Activated T-cell treated with anti-CD3 and anti-CD28 coated beads, Interleukin-2, amount 50 U/mL, for 24 hours (primary cell): ENCODE data around the gene PPP2R5C.

Source experiments
- DNase-seq: peaks from one replicate; pipeline ENCODE4 v3.0.0-alpha.2; 2020
- H3K27ac Mint-ChIP-seq: 2 replicates; pipeline ENCODE4 v1.8.0; 2020; ENCODE audit warnings: mild to moderate bottlenecking, mixed read lengths
- H3K27me3 Mint-ChIP-seq: 2 replicates; pipeline ENCODE4 v1.8.0; 2020; ENCODE audit warnings: mixed read lengths
- H3K36me3 Mint-ChIP-seq: 2 replicates; pipeline ENCODE4 v1.8.0; 2020; ENCODE audit warnings: low read depth, mixed read lengths
- H3K4me1 Mint-ChIP-seq: 2 replicates; pipeline ENCODE4 v1.8.0; 2020; ENCODE audit warnings: low read depth, mixed read lengths
- H3K4me3 Mint-ChIP-seq: 2 replicates; pipeline ENCODE4 v1.8.0; 2020; ENCODE audit warnings: mild to moderate bottlenecking, moderate library complexity, mixed read lengths
- H3K9me3 Mint-ChIP-seq: 2 replicates; pipeline ENCODE4 v1.8.0; 2020; ENCODE audit warnings: mixed read lengths

The PPP2R5C gene

GRCh38 chr14:101945171-101945570, 183.7 kb downstream of the PPP2R5C start:
- H3K27ac Mint-ChIP-seq = no peak overlapping the region
- DNase-seq = no peak
- H3K4me1 Mint-ChIP-seq = peaks cover 17% of the 10 kb centered on the region
- H3K4me3 Mint-ChIP-seq = no peak overlapping the region
- H3K27me3 Mint-ChIP-seq = peaks cover 45% of the 10 kb centered on the region
- H3K36me3 Mint-ChIP-seq = peaks cover 11% of the 10 kb centered on the region
- H3K9me3 Mint-ChIP-seq = no peaks in the 10 kb centered on the region

DNA sequence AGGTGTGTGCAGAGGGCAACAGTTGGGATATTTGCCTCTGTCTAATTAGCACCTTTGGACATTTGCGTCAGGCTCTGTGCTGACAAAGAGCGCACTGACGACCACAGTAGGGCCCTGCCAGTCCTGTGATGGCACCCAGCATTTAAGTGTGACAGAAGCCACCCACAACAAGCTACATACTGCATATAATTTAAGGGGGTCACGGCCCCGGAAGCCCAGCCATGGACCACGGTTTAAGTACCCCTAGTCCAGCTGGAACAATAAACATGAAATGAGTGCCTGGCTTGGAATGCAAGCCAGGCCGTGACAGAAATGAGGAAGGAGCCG, 186.0 kb downstream of the PPP2R5C start:
- peaks cover 17% of the 10 kb centered on the region for H3K4me1 Mint-ChIP-seq
- peak overlapping the region; percentile 97 for H3K4me3 Mint-ChIP-seq
- peak overlapping the region; percentile 99 for H3K27ac Mint-ChIP-seq
- no peaks in the 10 kb centered on the region for H3K9me3 Mint-ChIP-seq
- H3K36me3 Mint-ChIP-seq = peaks cover 11% of the 10 kb centered on the region
- DNase-seq = no peak
- peaks cover 34% of the 10 kb centered on the region for H3K27me3 Mint-ChIP-seq

DNA sequence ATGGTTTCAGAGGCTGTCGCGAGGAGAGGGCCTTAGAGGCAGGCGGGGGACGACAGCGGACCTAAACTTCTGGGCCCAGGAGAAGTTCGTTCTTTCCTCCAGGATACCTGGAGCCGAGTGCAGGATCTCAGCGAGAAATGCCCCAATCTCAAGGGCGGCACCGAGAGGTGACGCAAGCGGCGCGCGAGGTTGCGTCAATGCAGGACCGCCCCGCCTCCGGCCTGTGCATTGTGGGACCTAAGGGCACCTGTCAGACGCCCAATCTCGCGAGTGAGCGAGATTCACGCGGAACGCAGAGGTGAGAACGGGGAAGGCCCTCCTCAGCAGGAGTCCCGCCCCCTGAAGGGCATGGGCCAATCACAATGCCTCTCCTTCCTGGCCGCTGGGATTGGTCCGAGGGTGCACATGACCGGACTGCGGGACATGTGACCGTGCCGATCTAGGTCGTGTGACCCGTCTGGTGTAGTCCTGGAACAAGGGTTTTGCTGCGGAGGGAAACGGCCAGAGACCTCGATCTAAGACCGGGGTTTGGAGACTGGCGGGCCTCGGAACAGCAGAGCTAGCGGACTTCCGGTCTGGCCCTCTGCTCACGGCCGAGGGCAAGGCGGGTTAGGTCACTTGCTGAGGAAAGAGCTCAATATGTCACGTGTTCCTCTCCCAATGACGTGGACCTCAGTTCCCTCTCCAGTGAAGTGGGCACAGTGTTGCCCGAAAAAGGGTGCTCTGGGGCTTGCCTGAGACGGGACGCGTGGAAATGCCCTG, 186.6 kb downstream of the PPP2R5C start:
- Mint-ChIP-seq H3K9me3 (no peaks in the 10 kb centered on the region), H3K4me3 (peak overlapping the region; percentile 97), H3K36me3 (peaks cover 11% of the 10 kb centered on the region), H3K27me3 (peaks cover 31% of the 10 kb centered on the region), H3K27ac (peak overlapping the region; percentile 99), H3K4me1 (peaks cover 17% of the 10 kb centered on the region)
- peak; percentile 99 for DNase-seq

GRCh38 chr14:101948666-101949216, 187.2 kb downstream of the PPP2R5C start:
- H3K36me3 Mint-ChIP-seq = peaks cover 11% of the 10 kb centered on the region
- peak overlapping the region; percentile 97 for H3K4me3 Mint-ChIP-seq
- no peak for DNase-seq
- peak overlapping the region; percentile 99 for H3K27ac Mint-ChIP-seq
- H3K4me1 Mint-ChIP-seq = peaks cover 17% of the 10 kb centered on the region
- H3K9me3 Mint-ChIP-seq = no peaks in the 10 kb centered on the region
- peaks cover 24% of the 10 kb centered on the region for H3K27me3 Mint-ChIP-seq

DNA sequence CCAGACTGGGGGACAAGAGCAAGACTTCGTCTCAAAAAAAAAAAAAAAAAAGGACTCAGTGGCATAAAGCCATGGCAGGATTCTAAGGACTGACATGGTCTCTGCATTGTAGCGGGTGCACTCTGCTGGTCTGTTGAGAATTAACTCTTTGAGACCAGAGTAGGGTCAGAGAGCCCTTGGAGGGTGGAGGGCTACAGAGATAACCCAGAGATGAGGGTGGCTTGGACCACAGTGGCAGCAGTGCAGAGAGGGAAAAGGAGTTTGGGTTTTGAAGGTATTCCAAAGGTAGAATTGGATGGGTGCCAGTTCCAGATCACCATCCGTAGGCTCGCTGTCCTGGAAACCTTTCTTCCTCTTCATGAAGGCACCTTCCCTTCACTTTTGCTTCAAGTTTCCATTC, 188.6 kb downstream of the PPP2R5C start:
- DNase-seq = no peak
- H3K9me3 Mint-ChIP-seq = no peaks in the 10 kb centered on the region
- H3K27me3 Mint-ChIP-seq = peaks cover 14% of the 10 kb centered on the region
- peaks cover 11% of the 10 kb centered on the region for H3K36me3 Mint-ChIP-seq
- peak overlapping the region; percentile 57 for H3K4me3 Mint-ChIP-seq
- peaks cover 17% of the 10 kb centered on the region for H3K4me1 Mint-ChIP-seq
- H3K27ac Mint-ChIP-seq = peak overlapping the region; percentile 12

- no peaks in the 10 kb centered on the region for H3K9me3 Mint-ChIP-seq
- H3K27me3 Mint-ChIP-seq = peaks cover 9% of the 10 kb centered on the region
- peaks cover 11% of the 10 kb centered on the region for H3K36me3 Mint-ChIP-seq
- H3K27ac Mint-ChIP-seq = peak overlapping the region; percentile 12
- DNase-seq = no peak
- H3K4me3 Mint-ChIP-seq = peak overlapping the region; percentile 2
- H3K4me1 Mint-ChIP-seq = peaks cover 17% of the 10 kb centered on the region
Measured at GRCh38 chr14:101950516-101951215, 189.2 kb downstream of the PPP2R5C start.

DNA sequence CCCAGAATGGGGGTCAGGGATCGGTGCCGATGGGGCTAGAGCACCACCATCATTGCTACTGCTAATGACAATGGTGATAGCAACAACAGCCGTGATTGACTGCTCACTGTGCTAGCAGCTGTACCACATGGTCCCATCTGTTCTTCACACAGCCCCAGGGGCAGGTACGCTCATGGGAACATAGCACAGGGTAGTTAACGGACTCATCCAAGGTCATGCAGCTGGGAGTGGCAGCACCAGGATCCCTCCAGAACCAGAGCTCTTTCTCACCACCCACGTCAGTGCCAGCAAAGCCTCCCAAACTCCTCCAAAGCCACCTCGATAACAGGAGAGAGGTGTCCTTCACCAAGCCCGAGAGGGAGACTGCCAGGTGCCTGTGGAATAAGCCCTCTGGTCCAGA, 191.6 kb downstream of the PPP2R5C start:
- Mint-ChIP-seq H3K27ac (no peak overlapping the region), H3K4me1 (peaks cover 11% of the 10 kb centered on the region), H3K4me3 (no peak overlapping the region), H3K9me3 (no peaks in the 10 kb centered on the region), H3K36me3 (peaks cover 6% of the 10 kb centered on the region), H3K27me3 (no peaks in the 10 kb centered on the region)
- no peak for DNase-seq

DNA sequence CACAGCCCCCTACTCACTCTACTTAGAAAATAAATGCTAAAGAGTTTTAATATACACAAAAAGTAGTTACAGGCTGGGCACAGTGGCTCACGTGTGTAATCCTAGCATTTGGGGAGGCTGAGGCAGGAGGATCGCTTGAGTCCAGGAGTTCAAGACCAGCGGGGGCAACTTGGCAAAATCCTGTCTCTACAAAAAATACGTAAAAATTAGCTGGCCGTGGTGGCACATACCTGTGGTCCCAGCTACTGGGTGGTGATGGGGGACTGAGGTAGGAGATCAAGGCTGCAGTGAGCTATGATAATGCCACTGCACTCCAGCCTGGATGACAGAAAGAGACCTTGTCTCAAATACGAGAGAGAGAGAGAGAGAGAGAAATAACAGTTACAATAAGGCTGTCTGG, 193.0 kb downstream of the PPP2R5C start:
- H3K4me3 Mint-ChIP-seq = no peak overlapping the region
- DNase-seq = no peak
- no peaks in the 10 kb centered on the region for H3K9me3 Mint-ChIP-seq
- no peak overlapping the region for H3K27ac Mint-ChIP-seq
- H3K4me1 Mint-ChIP-seq = peaks cover 3% of the 10 kb centered on the region
- no peaks in the 10 kb centered on the region for H3K36me3 Mint-ChIP-seq
- no peaks in the 10 kb centered on the region for H3K27me3 Mint-ChIP-seq

DNA sequence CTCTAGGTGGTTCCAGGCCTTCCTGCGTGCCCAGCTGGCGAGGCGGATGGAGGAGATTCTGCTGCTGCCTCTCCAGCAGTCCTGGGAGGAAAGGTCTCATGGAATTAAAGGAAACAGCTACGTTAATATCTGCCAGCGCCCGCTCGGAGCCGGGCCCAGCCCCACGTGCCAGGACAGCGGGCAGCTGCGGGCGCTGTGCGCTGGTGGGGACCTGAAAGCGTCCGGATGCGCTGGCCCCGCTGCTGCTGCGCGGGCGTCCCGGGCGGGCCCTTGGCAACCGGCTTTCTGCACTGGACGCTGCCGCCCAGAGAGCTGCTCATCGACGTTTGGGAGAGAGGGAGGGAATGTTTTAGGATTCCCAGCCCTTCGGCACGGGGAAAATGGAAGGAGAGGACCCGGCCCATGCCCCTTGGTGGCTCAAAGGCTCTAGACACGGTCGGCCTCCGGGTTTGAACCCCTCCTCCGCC, 194.2 kb downstream of the PPP2R5C start:
- no peak for DNase-seq
- no peaks in the 10 kb centered on the region for H3K9me3 Mint-ChIP-seq
- H3K4me3 Mint-ChIP-seq = no peak overlapping the region
- peaks cover 3% of the 10 kb centered on the region for H3K4me1 Mint-ChIP-seq
- H3K27me3 Mint-ChIP-seq = no peaks in the 10 kb centered on the region
- H3K36me3 Mint-ChIP-seq = no peaks in the 10 kb centered on the region
- no peak overlapping the region for H3K27ac Mint-ChIP-seq

DNA sequence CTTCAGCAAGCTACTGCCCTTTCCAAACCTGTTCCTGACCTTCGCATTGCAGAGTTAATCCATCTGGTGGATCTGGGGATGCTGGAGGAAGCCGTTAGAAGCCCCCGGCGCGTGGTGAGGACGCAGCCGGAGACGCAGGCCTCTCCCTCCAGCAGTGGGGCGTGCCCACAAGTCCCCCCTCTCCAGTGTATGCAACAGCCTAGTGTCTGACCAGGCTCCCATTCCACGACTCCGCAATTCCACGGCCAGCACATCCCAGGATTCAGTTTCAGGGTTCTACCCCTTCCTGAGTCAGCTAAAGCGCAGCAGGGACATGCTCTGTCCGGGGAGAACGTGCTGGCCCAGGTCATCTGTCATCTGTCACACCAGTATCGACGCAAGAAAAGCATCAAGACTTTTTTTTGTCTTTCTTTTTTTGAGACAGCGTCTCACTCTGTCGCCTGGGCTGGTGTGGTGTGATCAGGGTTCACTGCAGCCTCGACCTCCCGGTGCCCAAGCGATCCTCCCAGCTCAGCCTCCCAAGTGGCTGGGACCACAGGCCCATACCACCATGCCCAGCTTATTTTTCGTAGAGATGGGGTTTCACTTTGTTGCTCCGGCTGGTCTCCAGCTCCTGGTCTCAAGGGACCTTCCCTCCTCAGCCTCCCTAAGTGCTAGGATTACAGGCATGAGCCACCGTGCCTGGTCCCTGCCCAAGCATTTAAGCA, 194.8 kb downstream of the PPP2R5C start:
- Mint-ChIP-seq H3K4me1 (peaks cover 7% of the 10 kb centered on the region), H3K27ac (no peak overlapping the region), H3K36me3 (no peaks in the 10 kb centered on the region), H3K4me3 (no peak overlapping the region), H3K9me3 (no peaks in the 10 kb centered on the region), H3K27me3 (no peaks in the 10 kb centered on the region)
- no peak for DNase-seq

GRCh38 chr14:101957406-101958234, 196.1 kb downstream of the PPP2R5C start:
- Mint-ChIP-seq H3K4me1 (peaks cover 8% of the 10 kb centered on the region), H3K27me3 (no peaks in the 10 kb centered on the region), H3K27ac (no peak overlapping the region), H3K36me3 (no peaks in the 10 kb centered on the region), H3K9me3 (no peaks in the 10 kb centered on the region), H3K4me3 (no peak overlapping the region)
- no peak for DNase-seq

GRCh38 chr14:101958418-101959180, 197.1 kb downstream of the PPP2R5C start:
- H3K4me1 Mint-ChIP-seq = peaks cover 8% of the 10 kb centered on the region
- no peaks in the 10 kb centered on the region for H3K9me3 Mint-ChIP-seq
- DNase-seq = no peak
- H3K27me3 Mint-ChIP-seq = no peaks in the 10 kb centered on the region
- no peak overlapping the region for H3K4me3 Mint-ChIP-seq
- H3K27ac Mint-ChIP-seq = no peak overlapping the region
- H3K36me3 Mint-ChIP-seq = no peaks in the 10 kb centered on the region

DNA sequence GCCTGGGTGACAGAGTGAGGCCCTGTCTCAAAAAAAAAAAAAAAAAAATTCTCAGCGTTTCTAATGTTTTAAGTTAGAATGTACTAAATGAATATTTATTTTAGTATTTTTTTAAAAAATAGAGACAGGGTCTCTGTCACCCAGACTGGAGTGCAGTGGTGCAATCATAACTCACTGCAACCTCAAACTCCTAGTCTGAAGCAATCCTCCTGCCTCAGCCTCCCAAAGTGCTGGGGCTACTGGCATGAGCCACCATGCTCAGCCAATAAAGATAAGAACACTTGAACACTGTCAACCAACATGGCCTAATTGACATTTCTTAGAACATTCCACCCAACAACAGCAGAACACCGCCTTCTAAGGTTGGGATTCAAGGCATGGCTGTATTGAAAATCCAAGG, 197.8 kb downstream of the PPP2R5C start:
- Mint-ChIP-seq H3K27ac (no peak overlapping the region), H3K9me3 (no peaks in the 10 kb centered on the region), H3K27me3 (no peaks in the 10 kb centered on the region), H3K4me3 (no peak overlapping the region), H3K4me1 (peaks cover 14% of the 10 kb centered on the region), H3K36me3 (no peaks in the 10 kb centered on the region)
- DNase-seq = peak; percentile 8
